Measurements from ENCODE around the gene CACNA1G.

The CACNA1G gene

GRCh38 chr17:50588391-50589049 lies 28.0 kb downstream of the CACNA1G start:
- WGBS, 2 donors (ENCODE audit: extremely low coverage in 2 of 2, insufficient read length in 2 of 2, insufficient replicate concordance in 1 of 2): no CpG with 5 or more reads among the region's 18 CpGs
- no peaks in the 10 kb centered on the region for H3K79me1 ChIP-seq (ENCODE audit: low read depth, low read length)

GRCh38 chr17:50589095-50589705 lies 28.7 kb downstream of the CACNA1G start:
- H2AK5ac ChIP-seq (ENCODE audit: low read depth, low read length): no peak overlapping the region
- WGBS, 2 donors (ENCODE audit: extremely low coverage in 2 of 2, insufficient read length in 2 of 2, insufficient replicate concordance in 1 of 2): no CpG with 5 or more reads among the region's 10 CpGs
- no peak overlapping the region for H2BK5ac ChIP-seq (ENCODE audit: low read length)
- H2AFZ ChIP-seq (ENCODE audit: low read length): no peak overlapping the region
- no peak overlapping the region for H2BK120ac ChIP-seq (ENCODE audit: low read depth, low read length)
- no peaks in the 10 kb centered on the region for H3K9me3 ChIP-seq (replicated peaks in 1 of 2; ENCODE audit: control insufficient read depth in 2 of 2, insufficient read depth in 1 of 2, low read depth in 1 of 2, low read length in 2 of 2)
- H3K4me2 ChIP-seq (ENCODE audit: insufficient read depth, low read length, poor library complexity, severe bottlenecking): no peak overlapping the region
- no peak overlapping the region for H4K8ac ChIP-seq (ENCODE audit: low read depth, low read length)
- H3K18ac ChIP-seq (ENCODE audit: low read length): peak overlapping the region; percentile 25
- H3K14ac ChIP-seq (ENCODE audit: low read length): no peak overlapping the region
- H3K4me3 ChIP-seq (ENCODE audit: low read length in 2 of 2): no peak overlapping the region
- no peak overlapping the region for H3K23ac ChIP-seq (ENCODE audit: low read depth, low read length, poor library complexity)
- H2BK12ac ChIP-seq (ENCODE audit: low read length): no peak overlapping the region
- H3K9ac ChIP-seq (ENCODE audit: low read depth, low read length, poor library complexity): no peak overlapping the region
- peaks cover 0 to 1% (median 0%) of the 10 kb centered on the region in 3 experiments for H3K27me3 ChIP-seq (ENCODE audit: control insufficient read depth in 3 of 3, insufficient read depth in 3 of 3, low read depth in 1 of 3, low read length in 3 of 3)
- no peak overlapping the region for H2BK15ac ChIP-seq (ENCODE audit: low read length)
- H3K4ac ChIP-seq (ENCODE audit: low read length): no peak overlapping the region
- no peak overlapping the region for H3K27ac ChIP-seq (replicated peaks; ENCODE audit: low read length)
- no peaks in the 10 kb centered on the region for H3K79me1 ChIP-seq (ENCODE audit: low read depth, low read length)
- no peaks in the 10 kb centered on the region for H3K36me3 ChIP-seq (replicated peaks in 1 of 2; ENCODE audit: control insufficient read depth in 2 of 2, insufficient read depth in 2 of 2, low read length in 2 of 2)
- DNase-seq (ENCODE audit: low spot score): no peak
- peaks cover 22 to 40% of the 10 kb centered on the region in 2 donors for H3K4me1 ChIP-seq (ENCODE audit: control insufficient read depth in 2 of 2, insufficient read depth in 1 of 2, low read depth in 1 of 2, low read length in 2 of 2)
- no peak overlapping the region for H4K91ac ChIP-seq (ENCODE audit: low read depth, low read length, poor library complexity)

More at GRCh38 chr17:50588391-50589049, 28.0 kb downstream of the CACNA1G start:
- Histone ChIP-seq H4K8ac (ENCODE audit: low read depth, low read length) (no peak overlapping the region), H2BK12ac (ENCODE audit: low read length) (no peak overlapping the region), H3K4ac (ENCODE audit: low read length) (no peak overlapping the region), H3K9me3 (replicated peaks in 1 of 2; ENCODE audit: control insufficient read depth in 2 of 2, insufficient read depth in 1 of 2, low read depth in 1 of 2, low read length in 2 of 2) (no peaks in the 10 kb centered on the region), H2BK15ac (ENCODE audit: low read length) (no peak overlapping the region), H3K23ac (ENCODE audit: low read depth, low read length, poor library complexity) (no peak overlapping the region), H3K4me3 (ENCODE audit: low read length in 2 of 2) (peak overlapping the region in 1 of 2 donors; percentile 20), H2AK5ac (ENCODE audit: low read depth, low read length) (peak overlapping the region; percentile 47), H2BK120ac (ENCODE audit: low read depth, low read length) (no peak overlapping the region), H3K27me3 (ENCODE audit: control insufficient read depth in 3 of 3, insufficient read depth in 3 of 3, low read depth in 1 of 3, low read length in 3 of 3) (no peaks in the 10 kb centered on the region), H3K14ac (ENCODE audit: low read length) (no peak overlapping the region), H2BK5ac (ENCODE audit: low read length) (no peak overlapping the region), H4K91ac (ENCODE audit: low read depth, low read length, poor library complexity) (peak overlapping the region; percentile 66), H3K36me3 (replicated peaks in 1 of 2; ENCODE audit: control insufficient read depth in 2 of 2, insufficient read depth in 2 of 2, low read length in 2 of 2) (no peaks in the 10 kb centered on the region), H3K4me1 (ENCODE audit: control insufficient read depth in 2 of 2, insufficient read depth in 1 of 2, low read depth in 1 of 2, low read length in 2 of 2) (peaks cover 19 to 37% of the 10 kb centered on the region in 2 donors), H3K4me2 (ENCODE audit: insufficient read depth, low read length, poor library complexity, severe bottlenecking) (no peak overlapping the region), H3K27ac (replicated peaks; ENCODE audit: low read length) (no peak overlapping the region), H3K18ac (ENCODE audit: low read length) (no peak overlapping the region), H2AFZ (ENCODE audit: low read length) (peak overlapping the region; percentile 38), H3K9ac (ENCODE audit: low read depth, low read length, poor library complexity) (no peak overlapping the region)
- DNase-seq (ENCODE audit: low spot score): no peak

DNA sequence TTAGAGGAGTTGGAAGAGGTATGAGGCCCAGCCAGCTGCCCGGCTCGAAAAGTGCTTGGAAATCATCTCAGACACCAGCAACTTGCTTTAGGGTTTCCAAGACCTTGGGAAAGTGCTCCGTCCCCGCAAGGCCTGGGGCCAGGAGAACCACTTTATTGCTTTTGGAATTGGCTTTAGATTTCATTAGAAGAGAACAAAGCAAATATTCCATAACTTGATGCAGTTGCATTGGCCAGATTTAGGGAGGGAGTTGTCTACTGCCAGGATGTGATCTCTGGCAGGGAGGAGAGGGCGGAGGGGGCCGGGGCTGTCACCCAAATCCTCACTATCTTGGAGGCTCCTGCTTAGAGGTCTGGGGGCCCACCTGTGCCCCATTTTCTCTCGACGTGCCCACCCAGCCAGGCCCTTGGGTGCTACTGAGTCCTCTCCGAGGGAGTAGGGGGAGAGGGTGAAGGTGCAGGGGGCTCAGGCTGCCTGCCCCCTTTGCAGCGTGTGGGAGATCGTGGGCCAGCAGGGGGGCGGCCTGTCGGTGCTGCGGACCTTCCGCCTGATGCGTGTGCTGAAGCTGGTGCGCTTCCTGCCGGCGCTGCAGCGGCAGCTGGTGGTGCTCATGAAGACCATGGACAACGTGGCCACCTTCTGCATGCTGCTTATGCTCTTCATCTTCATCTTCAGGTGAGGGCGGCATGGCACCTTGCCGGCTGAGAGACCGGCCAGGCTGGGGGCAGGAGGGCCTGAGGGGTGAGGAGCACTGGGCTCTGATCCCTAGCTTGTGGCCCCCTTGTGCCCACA lies 30.6 kb downstream of the CACNA1G start:
- Histone ChIP-seq H3K14ac (ENCODE audit: low read length) (no peak overlapping the region), H3K9ac (ENCODE audit: low read depth, low read length, poor library complexity) (peak overlapping the region; percentile 47), H3K79me1 (ENCODE audit: low read depth, low read length) (no peaks in the 10 kb centered on the region), H3K36me3 (replicated peaks in 1 of 2; ENCODE audit: control insufficient read depth in 2 of 2, insufficient read depth in 2 of 2, low read length in 2 of 2) (no peaks in the 10 kb centered on the region), H3K4me3 (ENCODE audit: low read length in 2 of 2) (no peak overlapping the region), H3K27me3 (ENCODE audit: control insufficient read depth in 3 of 3, insufficient read depth in 3 of 3, low read depth in 1 of 3, low read length in 3 of 3) (peaks cover 0 to 6% (median 0%) of the 10 kb centered on the region in 3 experiments), H3K9me3 (replicated peaks in 1 of 2; ENCODE audit: control insufficient read depth in 2 of 2, insufficient read depth in 1 of 2, low read depth in 1 of 2, low read length in 2 of 2) (no peaks in the 10 kb centered on the region), H2AFZ (ENCODE audit: low read length) (no peak overlapping the region), H3K4me1 (ENCODE audit: control insufficient read depth in 2 of 2, insufficient read depth in 1 of 2, low read depth in 1 of 2, low read length in 2 of 2) (peaks cover 19 to 43% of the 10 kb centered on the region in 2 donors), H4K91ac (ENCODE audit: low read depth, low read length, poor library complexity) (no peak overlapping the region), H3K4ac (ENCODE audit: low read length) (peak overlapping the region; percentile 60), H2BK15ac (ENCODE audit: low read length) (peak overlapping the region; percentile 88), H4K8ac (ENCODE audit: low read depth, low read length) (no peak overlapping the region), H2AK5ac (ENCODE audit: low read depth, low read length) (peak overlapping the region; percentile 12), H2BK5ac (ENCODE audit: low read length) (no peak overlapping the region), H3K18ac (ENCODE audit: low read length) (peak overlapping the region; percentile 74), H3K4me2 (ENCODE audit: insufficient read depth, low read length, poor library complexity, severe bottlenecking) (no peak overlapping the region), H2BK120ac (ENCODE audit: low read depth, low read length) (peak overlapping the region; percentile 29), H3K27ac (replicated peaks; ENCODE audit: low read length) (no peak overlapping the region), H3K23ac (ENCODE audit: low read depth, low read length, poor library complexity) (peak overlapping the region; percentile 1), H2BK12ac (ENCODE audit: low read length) (peak overlapping the region; percentile 88)
- no peak for DNase-seq (ENCODE audit: low spot score)
- WGBS, 2 donors (ENCODE audit: extremely low coverage in 2 of 2, insufficient read length in 2 of 2, insufficient replicate concordance in 1 of 2): no CpG with 5 or more reads among the region's 24 CpGs

- peak overlapping the region; percentile 51 for H2BK12ac ChIP-seq (ENCODE audit: low read length)
- H3K4me1 ChIP-seq (ENCODE audit: control insufficient read depth in 2 of 2, insufficient read depth in 1 of 2, low read depth in 1 of 2, low read length in 2 of 2): peaks cover 18 to 38% of the 10 kb centered on the region in 2 donors
- H3K27ac ChIP-seq (replicated peaks; ENCODE audit: low read length): peak overlapping the region; percentile 37
- H2AFZ ChIP-seq (ENCODE audit: low read length): no peak overlapping the region
- no peak overlapping the region for H4K8ac ChIP-seq (ENCODE audit: low read depth, low read length)
- no CpG with 5 or more reads among the region's 10 CpGs for WGBS, 2 donors (ENCODE audit: extremely low coverage in 2 of 2, insufficient read length in 2 of 2, insufficient replicate concordance in 1 of 2)
- peak overlapping the region; percentile 85 for H2BK5ac ChIP-seq (ENCODE audit: low read length)
- H3K18ac ChIP-seq (ENCODE audit: low read length): peak overlapping the region; percentile 96
- peaks cover 0 to 6% (median 0%) of the 10 kb centered on the region in 3 experiments for H3K27me3 ChIP-seq (ENCODE audit: control insufficient read depth in 3 of 3, insufficient read depth in 3 of 3, low read depth in 1 of 3, low read length in 3 of 3)
- H3K23ac ChIP-seq (ENCODE audit: low read depth, low read length, poor library complexity): peak overlapping the region; percentile 52
- no peak overlapping the region for H3K9ac ChIP-seq (ENCODE audit: low read depth, low read length, poor library complexity)
- no peak overlapping the region for H3K14ac ChIP-seq (ENCODE audit: low read length)
- no peak overlapping the region for H4K91ac ChIP-seq (ENCODE audit: low read depth, low read length, poor library complexity)
- H3K79me1 ChIP-seq (ENCODE audit: low read depth, low read length): no peaks in the 10 kb centered on the region
- H3K4ac ChIP-seq (ENCODE audit: low read length): no peak overlapping the region
- peak; percentile 82 for DNase-seq (ENCODE audit: low spot score)
- no peak overlapping the region for H3K4me3 ChIP-seq (ENCODE audit: low read length in 2 of 2)
- H2BK15ac ChIP-seq (ENCODE audit: low read length): peak overlapping the region; percentile 41
- H3K4me2 ChIP-seq (ENCODE audit: insufficient read depth, low read length, poor library complexity, severe bottlenecking): peak overlapping the region; percentile 21
- no peak overlapping the region for H2BK120ac ChIP-seq (ENCODE audit: low read depth, low read length)
- peaks cover 0 to 1% of the 10 kb centered on the region in 2 donors for H3K36me3 ChIP-seq (replicated peaks in 1 of 2; ENCODE audit: control insufficient read depth in 2 of 2, insufficient read depth in 2 of 2, low read length in 2 of 2)
- peak overlapping the region; percentile 88 for H2AK5ac ChIP-seq (ENCODE audit: low read depth, low read length)
- H3K9me3 ChIP-seq (replicated peaks in 1 of 2; ENCODE audit: control insufficient read depth in 2 of 2, insufficient read depth in 1 of 2, low read depth in 1 of 2, low read length in 2 of 2): no peaks in the 10 kb centered on the region
Measured at GRCh38 chr17:50593321-50593720, 32.8 kb downstream of the CACNA1G start.

Data from neuronal stem cell (in vitro differentiated cells).